A549 (cell line): ENCODE results near the gene AK1. TPM values are rescaled to one million over a fixed set of nuclear protein-coding genes. Genes with fewer than 3 reads are reported as not detected.

ENCODE experiments used
- ATAC-seq, 2 experiments: fragments of 200-7000 bp in 1 of 2; fragments of >200 bp in 1 of 2; cut with Nextera tagmentation in 1 of 2; cut with Tn5 transposase in 1 of 2; 3 replicates each; pipeline versions ENCODE4 v1.8.0 to v1.9.1; 2018 to 2020; ENCODE audit warnings: mild to moderate bottlenecking in 1 of 2, moderate library complexity in 1 of 2
- CTCF ChIA-PET: fragments of 300-600 bp; sonication (Branson Sonifier 250); formaldehyde crosslinking; extraction: SDS; loops from one replicate; lab custom pipeline; 2021; ENCODE audit warnings: antibody characterized with exemption, inconsistent platforms; lab: Yijun Ruan, JAX
- POLR2A ChIA-PET: fragments of 350-600 bp; formaldehyde crosslinking; extraction: SDS; loops from one replicate; lab custom pipeline; 2021; ENCODE audit warnings: antibody characterized with exemption, inconsistent platforms; lab: Yijun Ruan, JAX
- DNase-seq, 2 experiments: peaks; one replicate each; pipeline versions ENCODE4 v3.0.0 to v3.0.0-alpha.2; 2011 to 2016; ENCODE audit warnings: low read depth in 1 of 2, low spot score in 1 of 2
- FAIRE-seq: peaks from 2 replicates; lab custom pipeline; 2011; peaks lifted over from hg19 to GRCh38; lab: Jason Lieb, UNC
- H3K27ac ChIP-seq, 2 experiments: fragments of >200 bp; sonication (Bioruptor Twin); formaldehyde crosslinking; 3 replicates each; pipeline ENCODE4 v1.5.1; 2016 to 2017
- H3K4me1 ChIP-seq: fragments of >200 bp; sonication (Bioruptor Twin); formaldehyde crosslinking; 3 replicates; pipeline ENCODE4 v1.6.1; 2016
- H3K4me2 ChIP-seq: fragments of >200 bp; sonication (Bioruptor Twin); formaldehyde crosslinking; 3 replicates; pipeline ENCODE4 v1.6.1; 2016
- H3K4me3 ChIP-seq: fragments of >200 bp; sonication (Bioruptor Twin); formaldehyde crosslinking; 3 replicates; pipeline ENCODE4 v1.5.1; 2016
- H3K9me3 ChIP-seq: fragments of >200 bp; sonication (Bioruptor Twin); formaldehyde crosslinking; 3 replicates; pipeline ENCODE4 v1.6.1; 2016
- CTCF ChIP-seq: fragments of >200 bp; sonication (Bioruptor Twin); formaldehyde crosslinking; IDR thresholded peaks from 3 replicates; pipeline ENCODE4 v1.5.1; 2016
- EHF ChIP-seq: fragments of 250-450 bp; sonication (Bioruptor Pico); IDR thresholded peaks from 2 replicates; pipeline ENCODE4 v1.5.0; 2020; ENCODE audit warnings: mild to moderate bottlenecking
- HOXA7 ChIP-seq: fragments of 250-450 bp; sonication (Bioruptor Pico); IDR thresholded peaks from 2 replicates; pipeline ENCODE4 v1.5.0; 2020; ENCODE audit warnings: mild to moderate bottlenecking, moderate library complexity
- JUNB ChIP-seq: fragments of >200 bp; sonication (Bioruptor Twin); formaldehyde crosslinking; IDR thresholded peaks from 2 replicates; pipeline ENCODE4 v1.6.1; 2016
- MYC ChIP-seq: IDR thresholded peaks from 2 replicates; pipeline ENCODE4 v1.6.1; 2012; ENCODE audit warnings: mild to moderate bottlenecking, inconsistent platforms, low read length, improper control_type of control experiment, borderline replicate concordance
- NFE2L2 ChIP-seq: fragments of 150-350 bp; conservative IDR thresholded peaks from 2 replicates; pipeline ENCODE4 v1.6.1; 2014; ENCODE audit warnings: low read length
- NPAS2 ChIP-seq: fragments of 250-450 bp; sonication (Bioruptor Pico); IDR thresholded peaks from 2 replicates; pipeline ENCODE4 v1.8.0; 2022; ENCODE audit warnings: mild to moderate bottlenecking, moderate library complexity, borderline replicate concordance
- PBX3 ChIP-seq: IDR thresholded peaks from 2 replicates; pipeline ENCODE4 v1.6.1; 2012
- RAD21 ChIP-seq, 2 experiments: fragments of >200 bp in 1 of 2; sonication (Bioruptor Twin) in 1 of 2; formaldehyde crosslinking in 1 of 2; IDR thresholded peaks in 1 of 2; conservative IDR thresholded peaks in 1 of 2; 2 replicates in 1 of 2; 3 replicates in 1 of 2; pipeline ENCODE4 v1.6.1; 2012 to 2018; ENCODE audit warnings: inconsistent platforms in 1 of 2
- REST ChIP-seq: fragments of 200-600 bp; sonication (generic); IDR thresholded peaks from 2 replicates; pipeline ENCODE4 v1.6.1; 2016; ENCODE audit warnings: antibody characterized with exemption, mild to moderate bottlenecking, moderate library complexity
- TP53 ChIP-seq: fragments of 250-450 bp; sonication (Bioruptor Pico); IDR thresholded peaks from 2 replicates; pipeline ENCODE4 v1.5.0; 2021; ENCODE audit warnings: mild to moderate bottlenecking, moderate library complexity
- ZSCAN20 ChIP-seq: fragments of 250-450 bp; sonication (Bioruptor Pico); IDR thresholded peaks from 2 replicates; pipeline ENCODE4 v1.8.0; 2022; ENCODE audit warnings: mild to moderate bottlenecking, moderate library complexity
- WGBS: methylation state at CpG from one replicate; pipeline ENCODE4 v1.1.6; 2017; ENCODE audit errors: missing lambda C conversion rate; 5-methylcytosine and 5-hydroxymethylcytosine counted together
- polyA plus RNA-seq, 4 experiments: library from polyadenylated mRNA; depleted of rRNA in 3 of 4; stranded (reverse); fragments of >200 nt; fragmentation: RNase III in 1 of 4; extraction: RNeasy Plus Mini Kit Qiagen cat#74134 plus additional on column Dnase treatment in 1 of 4; gene quantifications; 2 replicates in 3 of 4; 3 replicates in 1 of 4; pipeline ENCODE4 v1.2.3, GENCODE V29; 2011 to 2017

The AK1 gene
- polyA plus RNA-seq, 2 of the 4 experiments (the other 2 are of a cell fraction) = 30.0 to 31.9 TPM

- TF ChIP-seq PBX3 (no peak), NFE2L2 (no peak), ZSCAN20 (no peak), REST (no peak), TP53 (CRISPR knock-in tag) (no peak), JUNB (no peak)
- TF ChIP-seq, all 56 proteins: peak for 0
These were observed 10.9 kb downstream of the AK1 start (continued) for GRCh38 chr9:127866535-127866934.

GRCh38 chr9:127865645-127866464, 11.6 kb downstream of the AK1 start:
- POLR2A ChIA-PET = no interaction called here
- WGBS = 78% methylated on average over 19 of the region's 19 CpGs

More at GRCh38 chr9:127865645-127866464, 11.6 kb downstream of the AK1 start:
- TF ChIP-seq EHF (CRISPR knock-in tag) (no peak), NPAS2 (no peak), CTCF (no peak), PBX3 (no peak), RAD21 (conservative IDR thresholded peaks at IDR 0.05 in 1 of 2, IDR thresholded peaks at IDR 0.05 in 1 of 2) (no peak), MYC (no peak), HOXA7 (no peak)
- CTCF ChIA-PET = interaction anchor here (0.7 to 13.7 kb wide), 7 partner anchors 10 to 132 kb away, joined by 3 to 117 read pairs (median 3); partner anchors contain the start of gene TOR2A
- no peak for FAIRE-seq
- Histone ChIP-seq H3K4me2 (no peak overlapping the region), H3K4me3 (no peak overlapping the region), H3K9me3 (no peaks in the 10 kb centered on the region), H3K27ac (no peak overlapping the region), H3K4me1 (no peaks in the 10 kb centered on the region)
- DNase-seq = no peak
- ATAC-seq = no peak
